Measurements from ENCODE around the gene EZR.

EZR gene

GRCh38 chr6:158810155-158811095 lies 8.7 kb downstream of the EZR start:
- no peak overlapping the region for H3K4me3 ChIP-seq (ENCODE audit: control insufficient read depth, low read depth, low read length)
- no peak for TF ChIP-seq CTCF (IDR thresholded peaks at IDR 0.05; ENCODE audit: control insufficient read depth, insufficient read depth, low read depth, low read length, missing control alignments)
- DNase-seq (ENCODE audit: low read depth), result no peak

- no peak overlapping the region for H3K4me3 ChIP-seq (ENCODE audit: control insufficient read depth, low read depth, low read length)
- TF ChIP-seq CTCF (IDR thresholded peaks at IDR 0.05; ENCODE audit: control insufficient read depth, insufficient read depth, low read depth, low read length, missing control alignments), result no peak
- DNase-seq (ENCODE audit: low read depth), result no peak
Measured at GRCh38 chr6:158808941-158809678, 10.1 kb downstream of the EZR start.

- no peak for TF ChIP-seq CTCF (IDR thresholded peaks at IDR 0.05; ENCODE audit: control insufficient read depth, insufficient read depth, low read depth, low read length, missing control alignments)
Measured at GRCh38 chr6:158808442-158808833, 10.7 kb downstream of the EZR start.

GRCh38 chr6:158807515-158808441 lies 11.4 kb downstream of the EZR start:
- DNase-seq (ENCODE audit: low read depth), result no peak
- H3K4me3 ChIP-seq (ENCODE audit: control insufficient read depth, low read depth, low read length), result no peak overlapping the region
- TF ChIP-seq CTCF (IDR thresholded peaks at IDR 0.05; ENCODE audit: control insufficient read depth, insufficient read depth, low read depth, low read length, missing control alignments), result no peak

More at GRCh38 chr6:158808442-158808833, 10.7 kb downstream of the EZR start:
- DNase-seq (ENCODE audit: low read depth), result no peak
- no peak overlapping the region for H3K4me3 ChIP-seq (ENCODE audit: control insufficient read depth, low read depth, low read length)

GRCh38 chr6:158805698-158806377 lies 13.3 kb downstream of the EZR start:
- no peak overlapping the region for H3K4me3 ChIP-seq (ENCODE audit: control insufficient read depth, low read depth, low read length)
- no peak for TF ChIP-seq CTCF (IDR thresholded peaks at IDR 0.05; ENCODE audit: control insufficient read depth, insufficient read depth, low read depth, low read length, missing control alignments)
- DNase-seq (ENCODE audit: low read depth), result no peak
